Subcutaneous abdominal adipose tissue (tissue), 5 donors: ENCODE data around the gene SLC22A4.

ENCODE experiments used
- H3K27ac ChIP-seq: one replicate; pipeline ENCODE4 v1.7.0; 2013; ENCODE audit warnings: low read depth, mild to moderate bottlenecking, inconsistent platforms, low read length, moderate library complexity
- H3K27me3 ChIP-seq, 5 donors: one replicate each; pipeline ENCODE4 v1.7.0; 2013; ENCODE audit warnings: low read length in 5 of 5, inconsistent platforms in 1 of 5; ENCODE audit not compliant: control insufficient read depth in 5 of 5, insufficient read depth in 4 of 5
- H3K36me3 ChIP-seq, 5 donors: one replicate each; pipeline ENCODE4 v1.7.0; 2013; ENCODE audit warnings: low read length in 5 of 5; ENCODE audit not compliant: control insufficient read depth in 5 of 5, insufficient read depth in 5 of 5
- H3K4me1 ChIP-seq, 5 donors: one replicate each; pipeline ENCODE4 v1.7.0; 2013; ENCODE audit warnings: low read length in 5 of 5, mild to moderate bottlenecking in 3 of 5, moderate library complexity in 1 of 5; ENCODE audit not compliant: control insufficient read depth in 5 of 5, insufficient read depth in 5 of 5
- H3K4me3 ChIP-seq, 5 donors: one replicate each; pipeline ENCODE4 v1.7.0; 2013; ENCODE audit warnings: low read length in 5 of 5, low read depth in 1 of 5
- H3K9ac ChIP-seq, 5 donors: one replicate each; pipeline ENCODE4 v1.7.0; 2013; ENCODE audit warnings: low read length in 5 of 5, mild to moderate bottlenecking in 4 of 5, moderate library complexity in 3 of 5
- H3K9me3 ChIP-seq, 5 donors: one replicate each; pipeline ENCODE4 v1.7.0; 2013; ENCODE audit warnings: low read length in 5 of 5; ENCODE audit not compliant: control insufficient read depth in 5 of 5
- donor health status: healthy.
- donor health status: healthy.
- donor health status: healthy.
- donor health status: healthy.
- donor health status: healthy.

SLC22A4 gene

DNA sequence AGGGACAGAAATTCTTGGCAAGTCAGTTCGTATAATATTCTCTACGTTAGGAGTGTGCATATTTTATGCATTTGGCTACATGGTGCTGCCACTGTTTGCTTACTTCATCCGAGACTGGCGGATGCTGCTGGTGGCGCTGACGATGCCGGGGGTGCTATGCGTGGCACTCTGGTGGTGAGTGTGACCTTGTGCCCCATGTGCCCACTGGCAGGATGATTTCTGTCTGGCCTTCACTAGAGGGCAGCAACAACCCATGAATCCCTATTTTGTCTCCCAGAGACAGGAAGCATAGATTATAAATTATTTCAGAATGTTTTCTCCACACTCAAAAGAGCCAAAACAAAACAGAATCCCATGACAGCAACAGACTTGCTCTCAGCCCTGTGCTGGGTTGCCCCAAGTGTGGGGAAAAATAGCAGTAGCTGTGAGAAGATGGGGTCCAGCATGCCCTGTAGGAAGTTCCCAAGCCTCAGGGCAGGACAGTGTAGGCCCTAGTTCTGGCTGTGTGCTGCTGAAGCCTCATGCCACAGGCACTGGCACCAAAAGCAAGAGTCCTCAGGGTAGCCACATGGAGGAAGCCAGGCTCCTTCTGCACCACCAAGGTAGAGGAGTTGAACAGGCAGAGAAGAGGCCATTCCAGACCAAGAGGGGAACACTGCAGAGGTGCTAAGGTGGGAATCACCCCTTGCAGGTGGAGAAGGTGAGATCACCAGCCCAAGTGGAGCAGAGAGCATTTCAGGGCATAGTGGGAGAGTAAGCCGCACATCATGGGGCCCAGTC lies 91.3 kb downstream of the SLC22A4 start:
- H3K4me1 ChIP-seq = peaks cover 8 to 52% (median 47%) of the 10 kb centered on the region in 5 donors
- peaks cover 0 to 9% (median 7%) of the 10 kb centered on the region in 5 donors for H3K36me3 ChIP-seq
- H3K9me3 ChIP-seq = no peaks in the 10 kb centered on the region
- H3K4me3 ChIP-seq = no peak overlapping the region
- peak overlapping the region; percentile 44 for H3K27ac ChIP-seq
- no peaks in the 10 kb centered on the region for H3K27me3 ChIP-seq
- peak overlapping the region in 2 of 5 donors; percentile 14 to 38 for H3K9ac ChIP-seq

DNA sequence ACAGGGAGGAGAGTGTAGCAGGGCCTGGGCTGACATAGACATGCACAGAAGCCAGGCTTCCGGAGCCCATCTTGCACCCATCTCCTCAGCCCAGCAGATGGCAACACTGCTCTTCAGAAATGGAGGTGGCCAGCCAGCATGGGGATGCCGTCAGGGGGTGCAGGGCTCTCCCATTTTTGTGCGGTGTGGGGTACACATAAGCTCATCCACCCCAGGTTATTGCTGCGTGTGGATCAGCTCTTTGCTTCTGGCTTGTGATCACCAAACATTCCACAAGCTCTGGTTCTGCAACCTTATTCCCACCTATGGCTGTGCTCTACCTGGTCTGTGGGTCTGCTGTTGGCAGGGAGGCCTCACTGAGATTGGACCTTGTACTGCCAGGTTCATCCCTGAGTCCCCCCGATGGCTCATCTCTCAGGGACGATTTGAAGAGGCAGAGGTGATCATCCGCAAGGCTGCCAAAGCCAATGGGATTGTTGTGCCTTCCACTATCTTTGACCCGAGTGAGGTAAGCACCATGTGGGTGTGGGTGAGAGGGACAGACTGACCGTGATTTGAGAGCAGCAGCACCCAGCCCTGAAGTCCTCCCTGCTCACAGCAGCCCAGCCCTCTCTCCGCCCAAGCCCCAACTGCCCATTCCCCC lies 92.6 kb downstream of the SLC22A4 start:
- peak overlapping the region in 1 of 5 donors; percentile 8 for H3K4me3 ChIP-seq
- H3K27ac ChIP-seq = peak overlapping the region; percentile 97
- H3K9me3 ChIP-seq = no peaks in the 10 kb centered on the region
- peak overlapping the region in 2 of 5 donors; percentile 2 to 49 for H3K9ac ChIP-seq
- no peaks in the 10 kb centered on the region for H3K27me3 ChIP-seq
- H3K36me3 ChIP-seq = peaks cover 0 to 10% (median 8%) of the 10 kb centered on the region in 5 donors
- peaks cover 8 to 53% (median 46%) of the 10 kb centered on the region in 5 donors for H3K4me1 ChIP-seq

DNA sequence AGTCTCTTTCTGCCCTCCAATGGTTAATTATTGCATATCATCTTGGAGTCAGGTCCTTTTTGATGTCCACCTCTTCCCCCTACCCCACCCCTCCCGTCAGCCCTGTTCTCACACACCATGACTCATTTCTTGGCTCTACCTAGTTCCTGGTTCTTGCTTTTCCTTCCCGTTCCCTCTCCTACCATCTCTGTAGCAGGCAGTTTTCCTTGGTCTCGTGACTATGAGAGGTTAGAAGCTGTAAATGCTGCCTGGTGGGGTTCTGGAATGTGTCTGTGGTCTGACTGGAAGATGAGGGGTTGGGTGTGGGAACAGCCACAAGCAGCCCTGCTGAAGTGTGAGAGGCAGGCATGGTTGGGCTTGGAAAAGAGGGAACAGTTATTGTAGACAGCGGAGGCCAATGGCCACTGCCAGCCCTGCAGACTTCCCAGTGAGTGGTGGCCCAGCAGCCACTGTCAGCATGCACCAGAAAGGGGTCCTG lies 93.5 kb downstream of the SLC22A4 start:
- peak overlapping the region in 1 of 5 donors; percentile 14 for H3K4me3 ChIP-seq
- H3K36me3 ChIP-seq = peaks cover 1 to 17% (median 13%) of the 10 kb centered on the region in 5 donors
- H3K27me3 ChIP-seq = no peaks in the 10 kb centered on the region
- H3K9me3 ChIP-seq = no peaks in the 10 kb centered on the region
- H3K4me1 ChIP-seq = peaks cover 8 to 53% (median 43%) of the 10 kb centered on the region in 5 donors
- H3K27ac ChIP-seq = peak overlapping the region; percentile 97
- H3K9ac ChIP-seq = peak overlapping the region; percentile 6 to 70 (median 45)

DNA sequence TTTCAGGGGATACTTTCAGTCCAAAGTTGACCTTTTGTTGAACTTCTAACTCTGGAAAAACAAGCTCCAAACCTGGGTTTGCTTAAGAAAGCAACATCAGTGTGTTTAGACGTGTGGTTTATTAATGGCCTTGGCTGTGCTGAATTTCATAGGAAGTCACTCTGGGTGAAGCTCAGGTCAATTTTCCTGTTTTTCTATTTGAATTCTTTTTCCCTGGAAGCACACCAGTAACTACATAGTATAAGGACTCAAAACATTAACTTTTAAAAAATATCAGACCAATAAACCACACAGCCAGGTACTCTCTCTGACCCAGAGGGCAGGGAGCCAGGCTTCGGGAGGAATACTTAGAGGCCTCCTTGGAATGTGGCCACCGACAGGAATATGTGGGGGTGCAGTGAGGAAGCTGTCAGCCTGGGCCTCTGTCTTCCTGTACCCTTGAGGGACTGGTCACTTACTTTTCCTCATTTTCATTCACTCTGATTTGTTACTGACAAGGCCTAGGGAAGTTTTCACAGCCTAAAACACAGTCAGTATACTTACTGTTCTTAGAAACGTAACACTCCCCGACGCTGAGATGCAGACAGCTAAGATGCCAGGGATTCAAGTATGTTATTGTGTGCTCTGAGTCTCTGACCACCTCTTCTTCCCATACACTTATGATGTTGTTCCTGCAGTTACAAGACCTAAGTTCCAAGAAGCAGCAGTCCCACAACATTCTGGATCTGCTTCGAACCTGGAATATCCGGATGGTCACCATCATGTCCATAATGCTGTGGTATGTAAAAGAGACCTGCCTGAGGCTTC lies 94.3 kb downstream of the SLC22A4 start:
- Histone ChIP-seq H3K4me1 (peaks cover 8 to 53% (median 43%) of the 10 kb centered on the region in 5 donors), H3K36me3 (peaks cover 3 to 24% (median 19%) of the 10 kb centered on the region in 5 donors), H3K27me3 (no peaks in the 10 kb centered on the region), H3K4me3 (peak overlapping the region in 1 of 5 donors; percentile 14), H3K9ac (peak overlapping the region; percentile 6 to 70 (median 45)), H3K27ac (peak overlapping the region; percentile 97), H3K9me3 (no peaks in the 10 kb centered on the region)

DNA sequence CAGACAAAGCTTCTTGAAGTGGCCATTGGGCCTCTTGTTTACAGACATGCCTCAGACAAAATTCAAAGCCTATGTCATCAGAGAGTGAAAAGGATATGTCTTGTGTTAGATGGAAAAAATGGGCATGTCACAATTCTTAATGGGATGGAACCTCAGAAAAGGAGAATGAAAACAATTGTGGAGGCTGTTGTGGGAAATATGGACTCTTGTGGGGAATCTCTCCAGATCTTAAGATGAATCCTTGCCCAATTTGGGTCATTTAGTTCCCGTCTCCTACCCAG lies 94.8 kb downstream of the SLC22A4 start:
- H3K9ac ChIP-seq = peak overlapping the region in 2 of 5 donors; percentile 43 to 64

DNA sequence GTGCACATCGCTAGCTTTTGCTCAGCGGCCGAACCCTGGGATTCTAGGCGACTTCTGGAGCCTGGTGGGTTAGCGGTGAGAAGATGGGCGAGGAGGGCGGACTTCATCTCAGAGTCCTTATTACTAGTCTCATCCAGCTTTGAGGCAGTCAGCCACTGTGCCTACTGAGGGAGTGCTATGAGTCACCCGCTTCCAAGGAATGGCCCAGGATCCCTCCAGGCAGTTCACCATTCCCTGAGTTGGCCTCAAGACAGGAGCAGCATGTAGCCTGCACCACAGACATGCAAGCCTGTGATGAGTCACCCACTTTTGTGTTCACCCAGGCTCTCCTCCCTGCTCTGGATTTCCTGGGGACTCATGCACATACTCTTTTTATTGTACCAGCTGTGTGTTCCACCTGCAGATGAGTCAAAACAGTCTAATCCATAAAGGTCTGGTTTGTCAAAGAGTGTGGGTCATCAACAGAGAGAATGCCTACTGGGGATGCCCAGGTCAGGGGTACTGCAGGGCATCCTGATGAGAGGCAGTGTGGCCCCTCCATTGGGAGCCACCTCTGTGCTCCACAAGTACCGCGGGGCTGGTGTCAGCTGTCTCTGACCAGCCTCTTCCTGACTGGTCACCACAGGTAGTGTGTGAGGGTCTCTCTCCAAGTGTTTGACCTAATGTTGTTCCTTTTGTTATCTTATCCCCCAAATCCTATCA lies 95.5 kb downstream of the SLC22A4 start:
- H3K36me3 ChIP-seq = peaks cover 6 to 29% (median 24%) of the 10 kb centered on the region in 5 donors
- H3K9ac ChIP-seq = peak overlapping the region in 1 of 5 donors; percentile 43
- H3K4me1 ChIP-seq = peaks cover 8 to 53% (median 43%) of the 10 kb centered on the region in 5 donors
- no peak overlapping the region for H3K4me3 ChIP-seq
- no peaks in the 10 kb centered on the region for H3K27me3 ChIP-seq
- H3K27ac ChIP-seq = peak overlapping the region; percentile 97
- no peaks in the 10 kb centered on the region for H3K9me3 ChIP-seq

More for the DNA sequence above, 94.8 kb downstream of the SLC22A4 start:
- Histone ChIP-seq H3K4me1 (peaks cover 8 to 53% (median 43%) of the 10 kb centered on the region in 5 donors), H3K4me3 (no peak overlapping the region), H3K36me3 (peaks cover 3 to 28% (median 24%) of the 10 kb centered on the region in 5 donors), H3K27ac (peak overlapping the region; percentile 97), H3K27me3 (no peaks in the 10 kb centered on the region), H3K9me3 (no peaks in the 10 kb centered on the region)

DNA sequence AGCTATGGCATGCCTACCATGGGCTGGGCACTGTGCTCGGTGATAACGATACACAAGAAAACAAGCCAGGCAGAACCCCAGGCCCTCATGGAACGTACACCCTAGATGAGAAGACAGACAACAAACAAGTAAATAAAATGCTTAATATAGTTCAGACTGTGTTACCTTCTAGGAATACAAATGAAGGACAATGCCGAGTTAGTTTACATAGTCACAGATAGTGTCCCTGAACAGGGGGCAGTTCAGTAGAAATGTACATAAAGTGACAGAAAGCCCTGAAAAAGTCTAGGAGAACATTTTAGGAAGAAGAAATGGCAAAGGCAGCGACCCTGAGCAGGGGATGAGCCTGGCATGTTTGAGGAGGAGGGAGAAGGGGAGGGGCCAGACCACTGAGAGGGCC lies 97.1 kb downstream of the SLC22A4 start:
- H3K36me3 ChIP-seq = peaks cover 14 to 35% (median 28%) of the 10 kb centered on the region in 5 donors
- peaks cover 8 to 41% (median 36%) of the 10 kb centered on the region in 5 donors for H3K4me1 ChIP-seq
- H3K4me3 ChIP-seq = no peak overlapping the region
- H3K27ac ChIP-seq = no peak overlapping the region
- no peaks in the 10 kb centered on the region for H3K27me3 ChIP-seq
- H3K9ac ChIP-seq = no peak overlapping the region
- no peaks in the 10 kb centered on the region for H3K9me3 ChIP-seq

DNA sequence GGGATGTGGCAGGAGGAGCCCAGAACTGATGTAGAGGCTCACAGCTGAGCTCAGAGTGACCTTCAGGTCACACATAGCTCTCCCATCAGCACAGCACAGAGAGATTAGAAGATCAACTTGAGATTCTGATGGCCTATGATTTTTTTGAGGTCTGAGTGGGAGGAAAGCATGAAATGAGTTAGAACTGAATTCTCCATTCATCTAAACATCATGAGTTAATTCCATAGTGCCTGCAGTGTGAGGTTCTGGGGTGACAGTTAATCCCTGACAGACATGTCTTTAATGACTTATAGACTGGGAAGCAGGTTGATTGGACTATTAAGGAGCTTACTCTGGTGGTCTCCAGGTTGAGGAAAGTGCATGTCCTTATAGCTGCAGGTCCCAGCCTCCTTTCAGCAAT lies 97.7 kb downstream of the SLC22A4 start:
- Histone ChIP-seq H3K36me3 (peaks cover 14 to 35% (median 28%) of the 10 kb centered on the region in 5 donors), H3K27ac (no peak overlapping the region)

DNA sequence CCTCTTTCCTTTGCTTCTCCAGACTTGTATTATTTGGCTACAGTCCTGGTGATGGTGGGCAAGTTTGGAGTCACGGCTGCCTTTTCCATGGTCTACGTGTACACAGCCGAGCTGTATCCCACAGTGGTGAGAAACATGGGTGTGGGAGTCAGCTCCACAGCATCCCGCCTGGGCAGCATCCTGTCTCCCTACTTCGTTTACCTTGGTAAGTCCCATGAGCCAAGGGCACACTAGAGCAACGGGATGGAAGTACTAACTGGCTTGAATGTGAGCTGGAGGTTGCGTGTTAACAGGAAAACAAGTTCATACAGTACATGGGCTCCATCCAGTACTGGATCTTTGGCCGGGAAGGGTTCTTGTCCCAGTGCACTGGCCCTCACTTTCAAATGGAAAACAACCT lies 98.2 kb downstream of the SLC22A4 start:
- H3K27me3 ChIP-seq = no peaks in the 10 kb centered on the region
- peaks cover 4 to 30% (median 26%) of the 10 kb centered on the region in 5 donors for H3K4me1 ChIP-seq
- H3K27ac ChIP-seq = no peak overlapping the region
- H3K36me3 ChIP-seq = peaks cover 14 to 35% (median 28%) of the 10 kb centered on the region in 5 donors
- H3K9ac ChIP-seq = no peak overlapping the region
- no peaks in the 10 kb centered on the region for H3K9me3 ChIP-seq
- H3K4me3 ChIP-seq = no peak overlapping the region

More for the DNA sequence above, 97.7 kb downstream of the SLC22A4 start:
- Histone ChIP-seq H3K4me3 (no peak overlapping the region), H3K9ac (no peak overlapping the region), H3K9me3 (no peaks in the 10 kb centered on the region), H3K27me3 (no peaks in the 10 kb centered on the region), H3K4me1 (peaks cover 5 to 35% (median 30%) of the 10 kb centered on the region in 5 donors)
